ENCODE results near the gene NXT1.

NXT1 gene

DNA sequence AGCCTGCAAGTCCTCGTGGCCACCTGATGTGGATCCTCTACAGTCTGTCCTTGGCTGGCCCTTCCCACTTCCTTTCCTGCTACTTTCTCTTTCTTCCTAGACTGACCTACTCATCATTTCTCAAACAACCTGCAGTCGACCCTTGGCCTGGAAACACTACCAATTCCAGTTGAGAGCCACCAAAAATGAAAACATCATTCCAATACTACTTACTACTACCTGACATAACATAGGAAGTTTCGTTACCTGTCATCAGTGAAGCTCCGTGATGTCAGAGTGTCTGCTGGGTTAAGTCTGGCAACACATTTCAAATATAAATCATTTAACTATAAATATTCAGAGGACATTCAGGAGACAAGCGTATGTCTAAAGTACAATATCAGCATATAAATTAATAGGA, 25.2 kb downstream of the NXT1 start:
- no peak overlapping the region for H3K4me3 ChIP-seq (ENCODE audit: low read depth in 1 of 5, low read length in 5 of 5)
- no peak overlapping the region for H3K9ac ChIP-seq (ENCODE audit: low read length in 5 of 5)
- peaks cover 43 to 66% (median 57%) of the 10 kb centered on the region in 5 donors for H3K36me3 ChIP-seq (ENCODE audit: control insufficient read depth in 5 of 5, insufficient read depth in 5 of 5, low read length in 5 of 5)
- no peak overlapping the region for H3K27ac ChIP-seq (ENCODE audit: low read depth, low read length)
- no peaks in the 10 kb centered on the region for H3K9me3 ChIP-seq (ENCODE audit: control insufficient read depth in 5 of 5, low read length in 5 of 5)
- H3K27me3 ChIP-seq (ENCODE audit: control insufficient read depth in 5 of 5, insufficient read depth in 4 of 5, low read length in 5 of 5), result no peaks in the 10 kb centered on the region
- H3K4me1 ChIP-seq (ENCODE audit: control insufficient read depth in 5 of 5, insufficient read depth in 5 of 5, low read length in 5 of 5), result no peaks in the 10 kb centered on the region

DNA sequence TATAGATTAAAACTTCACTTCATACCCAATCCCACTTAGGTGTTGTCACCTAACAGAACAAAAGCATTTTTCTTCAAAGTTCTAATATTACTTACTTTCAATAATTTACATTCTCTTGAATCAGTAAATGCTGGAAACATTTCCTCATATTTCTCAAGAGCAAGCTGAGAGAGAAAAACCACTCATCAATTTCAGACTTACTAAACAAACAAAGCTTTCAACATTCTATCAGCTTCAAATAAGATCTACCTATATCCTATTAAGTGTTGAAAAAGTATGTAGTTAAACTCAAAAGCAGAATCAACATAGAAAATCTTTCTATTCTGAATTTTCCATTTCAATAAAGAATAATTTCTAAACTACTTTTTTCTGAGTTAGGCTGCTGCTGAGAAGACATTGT, 29.2 kb downstream of the NXT1 start:
- no peak overlapping the region for H3K27ac ChIP-seq (ENCODE audit: low read depth, low read length)
- H3K9me3 ChIP-seq (ENCODE audit: control insufficient read depth in 5 of 5, low read length in 5 of 5), result no peaks in the 10 kb centered on the region
- no peak overlapping the region for H3K4me3 ChIP-seq (ENCODE audit: low read depth in 1 of 5, low read length in 5 of 5)
- H3K27me3 ChIP-seq (ENCODE audit: control insufficient read depth in 5 of 5, insufficient read depth in 4 of 5, low read length in 5 of 5), result no peaks in the 10 kb centered on the region
- H3K9ac ChIP-seq (ENCODE audit: low read length in 5 of 5), result no peak overlapping the region
- H3K4me1 ChIP-seq (ENCODE audit: control insufficient read depth in 5 of 5, insufficient read depth in 5 of 5, low read length in 5 of 5), result no peaks in the 10 kb centered on the region
- H3K36me3 ChIP-seq (ENCODE audit: control insufficient read depth in 5 of 5, insufficient read depth in 5 of 5, low read length in 5 of 5), result peaks cover 22 to 47% (median 34%) of the 10 kb centered on the region in 5 donors

DNA sequence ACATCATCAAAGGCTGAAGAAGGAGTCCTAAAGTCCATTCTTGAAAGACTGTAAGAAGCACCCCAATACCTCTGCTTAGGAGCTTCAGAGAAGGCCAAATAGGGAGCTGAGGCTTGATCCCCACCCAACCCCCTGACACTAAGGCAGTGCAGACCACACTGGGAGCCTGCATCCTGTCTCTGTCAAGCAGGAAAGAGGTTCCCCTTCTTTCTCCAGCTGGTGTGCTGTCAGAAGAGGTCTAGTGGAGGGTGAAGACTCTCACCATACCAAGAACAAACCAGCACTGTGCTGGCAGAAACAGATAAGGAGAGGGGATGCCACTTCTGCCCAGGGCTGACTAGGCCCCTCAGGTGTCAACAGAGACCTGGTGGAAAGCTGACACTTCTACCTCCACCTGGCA, 31.3 kb downstream of the NXT1 start:
- H3K36me3 ChIP-seq (ENCODE audit: control insufficient read depth in 5 of 5, insufficient read depth in 5 of 5, low read length in 5 of 5), result peaks cover 12 to 33% (median 17%) of the 10 kb centered on the region in 5 donors
- no peak overlapping the region for H3K27ac ChIP-seq (ENCODE audit: low read depth, low read length)
- no peak overlapping the region for H3K9ac ChIP-seq (ENCODE audit: low read length in 5 of 5)
- H3K4me3 ChIP-seq (ENCODE audit: low read depth in 1 of 5, low read length in 5 of 5), result no peak overlapping the region
- H3K9me3 ChIP-seq (ENCODE audit: control insufficient read depth in 5 of 5, low read length in 5 of 5), result no peaks in the 10 kb centered on the region
- no peaks in the 10 kb centered on the region for H3K27me3 ChIP-seq (ENCODE audit: control insufficient read depth in 5 of 5, insufficient read depth in 4 of 5, low read length in 5 of 5)
- H3K4me1 ChIP-seq (ENCODE audit: control insufficient read depth in 5 of 5, insufficient read depth in 5 of 5, low read length in 5 of 5), result no peaks in the 10 kb centered on the region

DNA sequence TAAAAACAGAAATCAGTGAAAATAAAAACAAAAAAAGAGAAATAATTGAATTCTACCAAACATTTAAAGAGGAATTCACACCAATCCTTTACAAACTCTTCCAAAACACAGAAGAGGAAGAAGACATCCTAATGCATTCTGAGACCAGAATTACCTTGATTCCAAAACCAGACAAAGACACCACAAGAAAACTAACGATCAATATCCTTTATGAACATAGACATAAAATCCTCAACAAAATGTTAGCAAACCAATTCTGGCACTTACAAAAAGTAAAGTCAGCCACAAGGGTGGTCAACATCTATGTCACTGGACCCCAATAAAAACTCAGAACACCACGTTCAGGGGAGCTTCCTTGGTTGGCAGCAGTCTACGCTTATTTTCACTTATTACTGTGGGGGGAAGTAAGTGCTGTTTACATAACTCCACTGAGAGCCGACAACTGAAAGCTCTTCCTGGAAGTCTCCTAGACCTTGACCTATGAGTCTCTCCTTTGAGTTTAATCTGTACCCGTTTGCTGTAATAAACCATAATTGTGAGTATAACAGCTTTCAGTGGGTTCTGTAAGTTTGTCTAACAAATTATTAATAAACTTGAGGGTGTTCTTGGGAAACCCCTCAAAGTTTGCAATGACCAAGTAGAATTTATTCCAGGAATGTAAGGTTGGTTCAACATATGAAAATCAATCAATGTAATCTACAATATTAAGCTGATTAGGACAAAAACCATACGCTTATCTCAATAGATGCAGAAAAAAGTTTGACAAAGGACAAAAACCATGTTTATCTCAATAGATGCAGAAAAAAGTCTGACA, 35.9 kb downstream of the NXT1 start:
- peaks cover 10 to 34% (median 22%) of the 10 kb centered on the region in 5 donors for H3K36me3 ChIP-seq (ENCODE audit: control insufficient read depth in 5 of 5, insufficient read depth in 5 of 5, low read length in 5 of 5)
- no peaks in the 10 kb centered on the region for H3K27me3 ChIP-seq (ENCODE audit: control insufficient read depth in 5 of 5, insufficient read depth in 4 of 5, low read length in 5 of 5)
- no peaks in the 10 kb centered on the region for H3K9me3 ChIP-seq (ENCODE audit: control insufficient read depth in 5 of 5, low read length in 5 of 5)
- no peak overlapping the region for H3K4me3 ChIP-seq (ENCODE audit: low read depth in 1 of 5, low read length in 5 of 5)
- H3K27ac ChIP-seq (ENCODE audit: low read depth, low read length), result no peak overlapping the region
- no peaks in the 10 kb centered on the region for H3K4me1 ChIP-seq (ENCODE audit: control insufficient read depth in 5 of 5, insufficient read depth in 5 of 5, low read length in 5 of 5)
- no peak overlapping the region for H3K9ac ChIP-seq (ENCODE audit: low read length in 5 of 5)

DNA sequence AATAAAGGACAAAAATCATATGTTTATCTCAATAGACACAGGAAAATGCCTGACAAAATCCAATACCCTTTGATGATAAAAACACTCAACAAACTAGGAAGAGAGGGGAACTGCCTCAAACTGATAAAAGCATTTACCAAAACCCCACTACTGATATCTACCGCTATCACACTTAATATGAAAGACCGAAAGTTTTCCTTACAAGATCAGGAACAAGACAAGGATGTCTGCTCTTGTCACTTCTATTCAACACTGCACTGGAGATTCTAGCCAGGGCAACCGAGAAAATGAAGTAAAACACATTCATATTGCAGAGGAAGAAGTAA, 36.5 kb downstream of the NXT1 start:
- no peaks in the 10 kb centered on the region for H3K27me3 ChIP-seq (ENCODE audit: control insufficient read depth in 5 of 5, insufficient read depth in 4 of 5, low read length in 5 of 5)
- no peak overlapping the region for H3K27ac ChIP-seq (ENCODE audit: low read depth, low read length)
- no peak overlapping the region for H3K9ac ChIP-seq (ENCODE audit: low read length in 5 of 5)
- H3K9me3 ChIP-seq (ENCODE audit: control insufficient read depth in 5 of 5, low read length in 5 of 5), result no peaks in the 10 kb centered on the region
- no peak overlapping the region for H3K4me3 ChIP-seq (ENCODE audit: low read depth in 1 of 5, low read length in 5 of 5)
- H3K4me1 ChIP-seq (ENCODE audit: control insufficient read depth in 5 of 5, insufficient read depth in 5 of 5, low read length in 5 of 5), result no peaks in the 10 kb centered on the region
- H3K36me3 ChIP-seq (ENCODE audit: control insufficient read depth in 5 of 5, insufficient read depth in 5 of 5, low read length in 5 of 5), result peaks cover 14 to 36% (median 23%) of the 10 kb centered on the region in 5 donors

DNA sequence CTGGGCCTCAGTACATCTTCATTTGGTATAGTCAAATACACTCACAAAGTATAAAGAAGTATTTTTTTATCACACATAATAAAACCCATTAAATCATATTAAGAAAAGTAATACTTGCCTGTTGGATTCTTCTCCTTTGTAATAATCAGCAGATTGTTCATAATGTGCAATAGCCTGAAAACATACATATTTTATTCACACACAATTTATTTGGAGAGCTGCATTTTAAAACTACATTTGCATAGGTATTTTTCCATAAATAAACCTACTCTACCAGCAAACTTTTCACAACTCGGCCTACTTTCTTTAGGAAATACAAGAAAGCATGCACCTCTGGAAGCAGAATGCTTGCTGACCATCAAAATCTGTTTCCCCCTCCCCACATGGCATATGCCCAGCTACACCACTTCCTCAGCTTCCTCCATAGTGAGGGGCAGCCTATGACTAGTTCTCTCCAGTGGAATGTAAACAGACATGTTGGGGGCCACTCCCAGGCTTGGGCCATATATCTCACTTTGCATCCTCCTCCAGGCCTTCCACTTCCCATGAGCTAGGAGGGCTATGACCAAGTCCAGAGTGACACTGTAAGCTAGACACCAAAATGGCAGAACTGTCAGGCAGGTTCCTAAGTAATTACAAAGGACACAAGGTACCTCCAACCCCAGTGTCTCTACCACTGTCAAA, 39.6 kb downstream of the NXT1 start:
- Histone ChIP-seq H3K36me3 (ENCODE audit: control insufficient read depth in 5 of 5, insufficient read depth in 5 of 5, low read length in 5 of 5) (peaks cover 39 to 67% (median 46%) of the 10 kb centered on the region in 5 donors), H3K9me3 (ENCODE audit: control insufficient read depth in 5 of 5, low read length in 5 of 5) (no peaks in the 10 kb centered on the region), H3K27ac (ENCODE audit: low read depth, low read length) (no peak overlapping the region)

DNA sequence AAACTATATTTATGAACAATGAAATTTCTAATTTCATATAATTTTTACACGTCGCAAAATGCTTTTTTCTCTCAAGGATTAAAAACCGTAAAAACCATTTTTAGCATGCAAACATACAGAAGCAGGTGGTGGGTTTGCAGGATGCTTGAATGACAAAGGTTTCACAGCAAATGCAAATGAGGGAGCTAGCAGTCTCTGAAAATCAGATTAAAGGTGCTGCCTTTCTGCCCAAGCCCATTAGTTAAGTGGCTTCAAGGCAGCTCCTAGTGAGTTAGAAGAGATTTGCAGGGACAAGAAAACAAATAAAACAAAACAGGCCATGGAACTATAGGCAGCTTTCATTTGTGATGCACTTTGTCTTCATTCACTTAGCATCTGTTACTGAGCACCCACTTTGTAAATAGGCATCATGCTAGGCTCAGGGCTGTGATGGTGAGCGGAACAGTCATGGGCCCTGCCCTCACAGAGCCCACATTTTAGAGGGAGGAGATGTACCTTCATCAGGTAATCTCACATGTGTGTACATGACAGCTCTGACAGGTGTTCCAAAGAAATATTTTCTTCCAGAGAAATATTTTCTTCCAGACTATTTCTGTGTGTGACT, 41.2 kb downstream of the NXT1 start:
- H3K36me3 ChIP-seq (ENCODE audit: control insufficient read depth in 5 of 5, insufficient read depth in 5 of 5, low read length in 5 of 5), result peaks cover 39 to 67% (median 50%) of the 10 kb centered on the region in 5 donors
- H3K9ac ChIP-seq (ENCODE audit: low read length in 5 of 5), result no peak overlapping the region
- no peaks in the 10 kb centered on the region for H3K9me3 ChIP-seq (ENCODE audit: control insufficient read depth in 5 of 5, low read length in 5 of 5)
- no peaks in the 10 kb centered on the region for H3K27me3 ChIP-seq (ENCODE audit: control insufficient read depth in 5 of 5, insufficient read depth in 4 of 5, low read length in 5 of 5)
- no peaks in the 10 kb centered on the region for H3K4me1 ChIP-seq (ENCODE audit: control insufficient read depth in 5 of 5, insufficient read depth in 5 of 5, low read length in 5 of 5)
- no peak overlapping the region for H3K27ac ChIP-seq (ENCODE audit: low read depth, low read length)
- H3K4me3 ChIP-seq (ENCODE audit: low read depth in 1 of 5, low read length in 5 of 5), result no peak overlapping the region

More for the DNA sequence above, 39.6 kb downstream of the NXT1 start:
- no peak overlapping the region for H3K4me3 ChIP-seq (ENCODE audit: low read depth in 1 of 5, low read length in 5 of 5)
- no peak overlapping the region for H3K9ac ChIP-seq (ENCODE audit: low read length in 5 of 5)
- no peaks in the 10 kb centered on the region for H3K27me3 ChIP-seq (ENCODE audit: control insufficient read depth in 5 of 5, insufficient read depth in 4 of 5, low read length in 5 of 5)
- H3K4me1 ChIP-seq (ENCODE audit: control insufficient read depth in 5 of 5, insufficient read depth in 5 of 5, low read length in 5 of 5), result no peaks in the 10 kb centered on the region

DNA sequence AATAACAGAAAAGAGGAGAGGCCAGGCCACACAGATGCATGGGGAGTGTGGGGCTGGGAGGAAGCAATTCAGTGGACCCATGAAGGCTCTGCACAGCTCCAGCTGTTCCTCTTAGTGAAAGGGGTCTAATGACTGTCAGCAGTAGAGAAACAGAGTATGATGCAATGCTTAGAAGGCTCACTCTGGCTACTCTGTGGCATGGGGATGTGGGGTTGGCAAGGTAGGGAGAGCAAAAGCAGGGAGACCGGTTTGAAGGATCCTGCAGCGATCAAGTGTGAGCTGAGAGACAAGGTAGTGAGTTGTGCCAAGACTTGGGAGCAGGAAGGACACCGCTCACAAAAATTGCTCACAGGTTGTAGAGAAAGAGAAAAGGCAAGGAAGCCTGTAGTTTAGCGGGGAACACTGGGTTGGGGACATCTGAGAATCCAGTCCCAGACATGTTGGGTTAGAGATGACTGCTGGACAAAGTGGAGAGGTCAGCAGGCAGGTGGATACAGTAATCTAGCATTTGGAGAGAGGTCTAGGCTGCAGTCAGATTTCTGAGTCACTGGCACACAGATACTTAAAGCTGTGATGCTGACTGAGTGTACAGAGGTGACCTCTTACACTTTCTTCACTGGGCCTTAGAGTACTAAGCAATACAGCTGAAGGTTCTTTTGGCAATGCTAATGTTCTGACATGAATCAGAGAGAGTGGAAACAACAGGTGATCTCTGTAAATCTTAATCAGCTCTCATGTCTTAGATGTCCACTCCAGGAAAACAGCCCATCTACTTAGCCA, 43.6 kb downstream of the NXT1 start:
- Histone ChIP-seq H3K36me3 (ENCODE audit: control insufficient read depth in 5 of 5, insufficient read depth in 5 of 5, low read length in 5 of 5) (peaks cover 28 to 59% (median 42%) of the 10 kb centered on the region in 5 donors), H3K4me3 (ENCODE audit: low read depth in 1 of 5, low read length in 5 of 5) (no peak overlapping the region), H3K27me3 (ENCODE audit: control insufficient read depth in 5 of 5, insufficient read depth in 4 of 5, low read length in 5 of 5) (no peaks in the 10 kb centered on the region), H3K4me1 (ENCODE audit: control insufficient read depth in 5 of 5, insufficient read depth in 5 of 5, low read length in 5 of 5) (peaks cover 0 to 6% (median 0%) of the 10 kb centered on the region in 5 donors), H3K9me3 (ENCODE audit: control insufficient read depth in 5 of 5, low read length in 5 of 5) (no peaks in the 10 kb centered on the region), H3K9ac (ENCODE audit: low read length in 5 of 5) (no peak overlapping the region), H3K27ac (ENCODE audit: low read depth, low read length) (no peak overlapping the region)

DNA sequence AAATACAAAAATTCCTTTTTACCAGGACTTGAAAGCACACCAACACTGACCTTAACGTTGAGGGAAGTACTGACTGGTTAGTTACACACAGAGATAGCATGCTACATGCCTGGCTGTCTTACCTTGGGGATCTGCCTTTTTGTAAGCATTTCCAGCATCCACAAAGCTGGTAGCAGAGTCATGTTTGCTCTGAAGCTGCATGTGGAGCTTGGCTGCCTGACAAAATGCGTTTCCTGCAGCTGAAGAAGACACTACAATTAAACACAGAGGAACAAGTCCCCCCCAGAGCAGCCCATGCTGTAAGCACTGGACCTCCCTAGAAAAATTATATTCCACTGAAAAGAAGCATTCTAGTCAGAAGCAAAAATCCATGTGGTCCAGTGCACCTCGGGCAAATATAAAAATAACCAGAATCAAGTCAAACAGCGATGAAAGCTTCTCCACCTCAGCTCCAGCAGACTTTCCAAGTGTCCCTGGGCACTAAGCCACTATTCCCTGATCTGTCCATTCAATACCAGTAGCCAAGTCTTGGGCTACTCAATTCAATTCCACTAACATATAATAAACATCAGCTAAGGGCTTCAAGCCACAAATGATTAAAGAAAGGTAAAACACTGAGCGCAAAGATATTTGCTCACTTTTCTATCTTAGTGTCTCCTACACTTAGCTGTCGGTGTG, 46.5 kb downstream of the NXT1 start:
- peaks cover 18 to 43% (median 36%) of the 10 kb centered on the region in 5 donors for H3K36me3 ChIP-seq (ENCODE audit: control insufficient read depth in 5 of 5, insufficient read depth in 5 of 5, low read length in 5 of 5)
- H3K27me3 ChIP-seq (ENCODE audit: control insufficient read depth in 5 of 5, insufficient read depth in 4 of 5, low read length in 5 of 5), result no peaks in the 10 kb centered on the region
- H3K9me3 ChIP-seq (ENCODE audit: control insufficient read depth in 5 of 5, low read length in 5 of 5), result no peaks in the 10 kb centered on the region
- no peak overlapping the region for H3K9ac ChIP-seq (ENCODE audit: low read length in 5 of 5)
- H3K27ac ChIP-seq (ENCODE audit: low read depth, low read length), result no peak overlapping the region
- H3K4me3 ChIP-seq (ENCODE audit: low read depth in 1 of 5, low read length in 5 of 5), result no peak overlapping the region
- H3K4me1 ChIP-seq (ENCODE audit: control insufficient read depth in 5 of 5, insufficient read depth in 5 of 5, low read length in 5 of 5), result peaks cover 0 to 6% (median 0%) of the 10 kb centered on the region in 5 donors
